Caco-2 (cell line): ENCODE measurements around the gene ATAD3C. TPM values are rescaled to one million over a fixed set of nuclear protein-coding genes. Genes with fewer than 3 reads are reported as not detected.
"Not testable (repeated sequence)": the region's sequence is repeated elsewhere in the genome, so short reads cannot be mapped to it uniquely, and the experiment has no call there.

Experiments used
- BruUV-seq: library from RNA; stranded (reverse); fragments of 400-500 nt; replicated peaks from 2 replicates; lab custom pipeline; 2021; lab: Mats Ljungman, UMichigan
- CTCF ChIA-PET: fragments of 300-600 bp; sonication (Branson Sonifier 250); formaldehyde crosslinking; loops from one replicate; lab custom pipeline; 2022; ENCODE audit warnings: antibody characterized with exemption; lab: Charles Lee
- POLR2A ChIA-PET: fragments of 300-600 bp; sonication (Branson Sonifier 250); formaldehyde crosslinking; loops from one replicate; lab custom pipeline; 2022; ENCODE audit warnings: antibody characterized with exemption; lab: Charles Lee
- DNase-seq, 2 experiments: peaks; one replicate each; pipeline versions ENCODE4 v3.0.0 to v3.0.0-alpha.2; 2020 to 2022
- H3K27me3 ChIP-seq: replicated peaks from 2 replicates; pipeline ENCODE4 v1.6.0; 2011; ENCODE audit warnings: low read length; ENCODE audit not compliant: control insufficient read depth, insufficient read depth
- H3K36me3 ChIP-seq: 2 replicates; pipeline ENCODE4 v1.5.1; 2011; ENCODE audit warnings: low read length; ENCODE audit not compliant: control insufficient read depth, insufficient read depth
- H3K4me1 ChIP-seq: fragments of 250-450 bp; sonication (Bioruptor Pico); 2 replicates; pipeline ENCODE4 v1.5.1; 2020; ENCODE audit warnings: mild to moderate bottlenecking
- H3K4me3 ChIP-seq: 2 replicates; pipeline ENCODE4 v1.5.1; 2011; ENCODE audit warnings: low read depth, mild to moderate bottlenecking, control low read depth, low read length
- H3K9me3 ChIP-seq: fragments of 250-450 bp; sonication (Bioruptor Pico); 2 replicates; pipeline ENCODE4 v1.5.1; 2020; ENCODE audit warnings: mild to moderate bottlenecking, moderate library complexity
- H3K27ac Mint-ChIP-seq: one replicate; pipeline ENCODE4 v1.8.0; 2022; ENCODE audit warnings: mixed read lengths; ENCODE audit not compliant: unreplicated experiment
- H3K27me3 Mint-ChIP-seq: one replicate; pipeline ENCODE4 v1.8.0; 2022; ENCODE audit warnings: mixed read lengths; ENCODE audit not compliant: insufficient read depth, unreplicated experiment
- H3K36me3 Mint-ChIP-seq: one replicate; pipeline ENCODE4 v1.8.0; 2022; ENCODE audit warnings: mild to moderate bottlenecking, mixed read lengths; ENCODE audit not compliant: insufficient read depth, unreplicated experiment
- H3K4me1 Mint-ChIP-seq: one replicate; pipeline ENCODE4 v1.8.0; 2022; ENCODE audit warnings: low read depth, mixed read lengths; ENCODE audit not compliant: unreplicated experiment
- H3K4me3 Mint-ChIP-seq: one replicate; pipeline ENCODE4 v1.8.0; 2022; ENCODE audit warnings: mild to moderate bottlenecking, moderate library complexity, mixed read lengths; ENCODE audit not compliant: unreplicated experiment
- H3K9me3 Mint-ChIP-seq: one replicate; pipeline ENCODE4 v1.8.0; 2022; ENCODE audit warnings: mixed read lengths; ENCODE audit not compliant: unreplicated experiment
- CTCF ChIP-seq, 2 experiments: fragments of 200-600 bp in 1 of 2; IDR thresholded peaks; 1 replicate in 1 of 2; 2 replicates in 1 of 2; pipeline versions ENCODE4 v1.5.1 to v1.8.0; 2011 to 2022; ENCODE audit warnings: antibody characterized with exemption in 1 of 2, control low read depth in 1 of 2, inconsistent platforms in 1 of 2, low read depth in 1 of 2, low read length in 1 of 2, mild to moderate bottlenecking in 1 of 2, moderate library complexity in 1 of 2; ENCODE audit not compliant: insufficient read depth in 1 of 2, severe bottlenecking in 1 of 2, unreplicated experiment in 1 of 2
- intact Hi-C: fragments of 100-400 bp; cut with micrococcal nuclease; formaldehyde crosslinking; loops from one replicate; pipeline ENCODE4 v1.10.0; 2022; ENCODE audit not compliant: unreplicated experiment
- total RNA-seq: library from RNA; stranded (reverse); gene quantifications from 2 replicates; pipeline ENCODE4 v1.2.3, GENCODE V29; 2022

ATAD3C gene
- total RNA-seq, 1 experiment from 2014 or later, result 0.95 TPM

- Mint-ChIP-seq H3K4me1 (no peaks in the 10 kb centered on the region), H3K4me3 (no peak overlapping the region), H3K27ac (no peak overlapping the region), H3K36me3 (peaks cover 67% of the 10 kb centered on the region), H3K9me3 (no peaks in the 10 kb centered on the region), H3K27me3 (no peaks in the 10 kb centered on the region)
- Histone ChIP-seq H3K4me1 (no peaks in the 10 kb centered on the region), H3K9me3 (no peaks in the 10 kb centered on the region), H3K4me3 (no peak overlapping the region), H3K27me3 (no peaks in the 10 kb centered on the region), H3K36me3 (no peaks in the 10 kb centered on the region)
- ChIA-PET POLR2A (no interaction called here), CTCF (no interaction called here)
- no peak for TF ChIP-seq CTCF (IDR thresholded peaks at IDR 0.05; ENCODE audit: insufficient read depth in 1 of 2, low read depth in 1 of 2, low read length in 1 of 2, severe bottlenecking in 1 of 2, unreplicated experiment in 1 of 2)
- BruUV-seq, result no TSS peak
- intact Hi-C loops, result no loop called here
- DNase-seq, result no peak
Measured at GRCh38 chr1:1479547-1480487, 30.3 kb downstream of the ATAD3C start.

GRCh38 chr1:1480488-1480867 lies 31.0 kb downstream of the ATAD3C start:
- H3K27me3 Mint-ChIP-seq, intact Hi-C loops, POLR2A ChIA-PET, H3K9me3 Mint-ChIP-seq, DNase-seq, H3K27me3 ChIP-seq, H3K4me3 ChIP-seq, H3K36me3 ChIP-seq, BruUV-seq, H3K4me1 Mint-ChIP-seq, H3K9me3 ChIP-seq, H3K4me1 ChIP-seq, H3K4me3 Mint-ChIP-seq, CTCF ChIA-PET, H3K27ac Mint-ChIP-seq: not testable (repeated sequence)
- peaks cover 71% of the 10 kb centered on the region for H3K36me3 Mint-ChIP-seq

GRCh38 chr1:1481811-1482210 lies 32.3 kb downstream of the ATAD3C start:
- H3K36me3 ChIP-seq, BruUV-seq, H3K4me3 Mint-ChIP-seq: not testable (repeated sequence)

GRCh38 chr1:1482856-1483255 lies 33.4 kb downstream of the ATAD3C start:
- ChIA-PET CTCF (no interaction called here), POLR2A (no interaction called here)
- BruUV-seq, result no TSS peak
- Histone ChIP-seq H3K4me1 (no peaks in the 10 kb centered on the region), H3K36me3 (no peaks in the 10 kb centered on the region), H3K27me3 (no peaks in the 10 kb centered on the region), H3K4me3 (no peak overlapping the region), H3K9me3 (no peaks in the 10 kb centered on the region)
- H3K36me3 Mint-ChIP-seq, result peaks cover 70% of the 10 kb centered on the region
- H3K4me1 Mint-ChIP-seq, result no peaks in the 10 kb centered on the region
- DNase-seq, result no peak
- no peak overlapping the region for H3K27ac Mint-ChIP-seq
- no peak for TF ChIP-seq CTCF (IDR thresholded peaks at IDR 0.05; ENCODE audit: insufficient read depth in 1 of 2, low read depth in 1 of 2, low read length in 1 of 2, severe bottlenecking in 1 of 2, unreplicated experiment in 1 of 2)
- intact Hi-C loops, result no loop called here
- no peak overlapping the region for H3K4me3 Mint-ChIP-seq
- no peaks in the 10 kb centered on the region for H3K9me3 Mint-ChIP-seq
- H3K27me3 Mint-ChIP-seq, result no peaks in the 10 kb centered on the region

More at GRCh38 chr1:1481811-1482210, 32.3 kb downstream of the ATAD3C start:
- H3K27ac Mint-ChIP-seq, H3K9me3 ChIP-seq, H3K4me3 ChIP-seq, H3K4me1 ChIP-seq, H3K27me3 Mint-ChIP-seq, DNase-seq, intact Hi-C loops, H3K9me3 Mint-ChIP-seq, POLR2A ChIA-PET, CTCF ChIA-PET, H3K27me3 ChIP-seq, H3K4me1 Mint-ChIP-seq: not testable (repeated sequence)
- H3K36me3 Mint-ChIP-seq, result peaks cover 71% of the 10 kb centered on the region
